Measurements from ENCODE around the gene CARD9.
"Not testable (repeated sequence)": the region's sequence is repeated elsewhere in the genome, so short reads cannot be mapped to it uniquely, and the experiment has no call there.

The CARD9 gene

GRCh38 chr9:136373300-136374182 is at the start of gene CARD9:
Gene CARD9 (minus strand): TSS chr9:136373669. CDS start chr9:136372078, 1,591 bp downstream.
- Mint-ChIP-seq H3K9me3 (ENCODE audit: low read depth) (no peaks in the 10 kb centered on the region), H3K27ac (no peak within 1 kb of the TSS), H3K4me1 (ENCODE audit: low read depth) (peaks cover 8% of the 10 kb centered on the region), H3K27me3 (no peaks in the 10 kb centered on the region), H3K36me3 (no peaks in the 10 kb centered on the region), H3K4me3 (peak within 1 kb of the TSS; percentile 38)

GRCh38 chr9:136422876-136423275 is 49.4 kb upstream of the CARD9 start:
- no peak overlapping the region for H3K4me3 Mint-ChIP-seq
- no peaks in the 10 kb centered on the region for H3K4me1 Mint-ChIP-seq (ENCODE audit: low read depth)
- no peaks in the 10 kb centered on the region for H3K9me3 Mint-ChIP-seq (ENCODE audit: low read depth)
- no peak overlapping the region for H3K27ac Mint-ChIP-seq
- H3K36me3 Mint-ChIP-seq, result no peaks in the 10 kb centered on the region
- H3K27me3 Mint-ChIP-seq, result no peaks in the 10 kb centered on the region

- H3K9me3 Mint-ChIP-seq (ENCODE audit: low read depth), result no peaks in the 10 kb centered on the region
- peaks cover 3% of the 10 kb centered on the region for H3K36me3 Mint-ChIP-seq
Observed at GRCh38 chr9:136421791-136422190, 48.3 kb upstream of the CARD9 start.

GRCh38 chr9:136419092-136419420 is 45.6 kb upstream of the CARD9 start:
- Mint-ChIP-seq H3K36me3 (peaks cover 3% of the 10 kb centered on the region), H3K4me1 (ENCODE audit: low read depth) (no peaks in the 10 kb centered on the region), H3K9me3 (ENCODE audit: low read depth) (no peaks in the 10 kb centered on the region)

More at GRCh38 chr9:136421791-136422190, 48.3 kb upstream of the CARD9 start:
- H3K4me1 Mint-ChIP-seq (ENCODE audit: low read depth), result no peaks in the 10 kb centered on the region
- no peak overlapping the region for H3K4me3 Mint-ChIP-seq
- H3K27ac Mint-ChIP-seq, result no peak overlapping the region
- H3K27me3 Mint-ChIP-seq, result no peaks in the 10 kb centered on the region

GRCh38 chr9:136418182-136419091 is 45.0 kb upstream of the CARD9 start:
- Mint-ChIP-seq H3K27ac (no peak overlapping the region), H3K36me3 (peaks cover 3% of the 10 kb centered on the region), H3K27me3 (no peaks in the 10 kb centered on the region), H3K9me3 (ENCODE audit: low read depth) (no peaks in the 10 kb centered on the region), H3K4me1 (ENCODE audit: low read depth) (peaks cover 3% of the 10 kb centered on the region), H3K4me3 (no peak overlapping the region)

More at GRCh38 chr9:136419092-136419420, 45.6 kb upstream of the CARD9 start:
- Mint-ChIP-seq H3K27ac (no peak overlapping the region), H3K4me3 (no peak overlapping the region), H3K27me3 (no peaks in the 10 kb centered on the region)

- peaks cover 11% of the 10 kb centered on the region for H3K4me1 Mint-ChIP-seq (ENCODE audit: low read depth)
- H3K27ac Mint-ChIP-seq, result no peak overlapping the region
- H3K36me3 Mint-ChIP-seq, result peaks cover 7% of the 10 kb centered on the region
- no peak overlapping the region for H3K4me3 Mint-ChIP-seq
- H3K27me3 Mint-ChIP-seq, result no peaks in the 10 kb centered on the region
- no peaks in the 10 kb centered on the region for H3K9me3 Mint-ChIP-seq (ENCODE audit: low read depth)
Observed at GRCh38 chr9:136416914-136417313, 43.4 kb upstream of the CARD9 start.

GRCh38 chr9:136416427-136416826 is 43.0 kb upstream of the CARD9 start:
- Mint-ChIP-seq H3K4me1 (ENCODE audit: low read depth) (peaks cover 14% of the 10 kb centered on the region), H3K9me3 (ENCODE audit: low read depth) (no peaks in the 10 kb centered on the region), H3K27ac (no peak overlapping the region), H3K36me3 (peaks cover 8% of the 10 kb centered on the region), H3K4me3 (no peak overlapping the region), H3K27me3 (no peaks in the 10 kb centered on the region)

GRCh38 chr9:136412962-136413361 is 39.5 kb upstream of the CARD9 start:
- H3K27me3 Mint-ChIP-seq, result no peaks in the 10 kb centered on the region
- H3K9me3 Mint-ChIP-seq (ENCODE audit: low read depth), result no peaks in the 10 kb centered on the region
- H3K4me1 Mint-ChIP-seq (ENCODE audit: low read depth), result peaks cover 35% of the 10 kb centered on the region
- H3K36me3 Mint-ChIP-seq, result peaks cover 12% of the 10 kb centered on the region
- peak overlapping the region; percentile 7 for H3K4me3 Mint-ChIP-seq
- H3K27ac Mint-ChIP-seq, result no peak overlapping the region

- no peaks in the 10 kb centered on the region for H3K27me3 Mint-ChIP-seq
- no peaks in the 10 kb centered on the region for H3K9me3 Mint-ChIP-seq (ENCODE audit: low read depth)
- peaks cover 41% of the 10 kb centered on the region for H3K4me1 Mint-ChIP-seq (ENCODE audit: low read depth)
- H3K27ac Mint-ChIP-seq, result peak overlapping the region; percentile 90
- H3K36me3 Mint-ChIP-seq, result peaks cover 13% of the 10 kb centered on the region
- H3K4me3 Mint-ChIP-seq, result peak overlapping the region; percentile 97
Observed at GRCh38 chr9:136411378-136411777, 37.9 kb upstream of the CARD9 start.

GRCh38 chr9:136410500-136411287 is 37.2 kb upstream of the CARD9 start, which contains the start of the genes ENTR1 and PMPCA:
Gene ENTR1 (minus strand): TSS chr9:136410614. CDS start chr9:136410397, 217 bp downstream.
Gene PMPCA (plus strand): TSS chr9:136410658. CDS start chr9:136410669, 11 bp downstream.
- peak within 1 kb of the TSS; percentile 97 for H3K4me3 Mint-ChIP-seq
- H3K27me3 Mint-ChIP-seq, result no peaks in the 10 kb centered on the region
- H3K36me3 Mint-ChIP-seq, result peaks cover 13% of the 10 kb centered on the region
- H3K4me1 Mint-ChIP-seq (ENCODE audit: low read depth), result peaks cover 44% of the 10 kb centered on the region
- H3K9me3 Mint-ChIP-seq (ENCODE audit: low read depth), result no peaks in the 10 kb centered on the region
- H3K27ac Mint-ChIP-seq, result peak within 1 kb of the TSS; percentile 96

- Mint-ChIP-seq H3K9me3 (ENCODE audit: low read depth) (no peaks in the 10 kb centered on the region), H3K4me3 (peak overlapping the region; percentile 91), H3K27ac (peak overlapping the region; percentile 96), H3K4me1 (ENCODE audit: low read depth) (peaks cover 53% of the 10 kb centered on the region), H3K27me3 (no peaks in the 10 kb centered on the region), H3K36me3 (peaks cover 14% of the 10 kb centered on the region)
Observed at GRCh38 chr9:136409557-136410455, 36.3 kb upstream of the CARD9 start.

- no peaks in the 10 kb centered on the region for H3K27me3 Mint-ChIP-seq
Observed at GRCh38 chr9:136407911-136408310, 34.4 kb upstream of the CARD9 start.

GRCh38 chr9:136407061-136407460 is 33.6 kb upstream of the CARD9 start:
- H3K9me3 Mint-ChIP-seq (ENCODE audit: low read depth); H3K4me3 Mint-ChIP-seq; H3K27ac Mint-ChIP-seq; H3K27me3 Mint-ChIP-seq: not testable (repeated sequence)
- Mint-ChIP-seq H3K36me3 (peaks cover 12% of the 10 kb centered on the region), H3K4me1 (ENCODE audit: low read depth) (peaks cover 65% of the 10 kb centered on the region)

More at GRCh38 chr9:136407911-136408310, 34.4 kb upstream of the CARD9 start:
- Mint-ChIP-seq H3K27ac (peak overlapping the region; percentile 24), H3K4me1 (ENCODE audit: low read depth) (peaks cover 64% of the 10 kb centered on the region), H3K4me3 (peak overlapping the region; percentile 42), H3K9me3 (ENCODE audit: low read depth) (no peaks in the 10 kb centered on the region), H3K36me3 (peaks cover 14% of the 10 kb centered on the region)
